ENCODE data around the gene IL24.
A peak's percentile ranks its signal among the peaks of the same experiment; 100 is the strongest.

Gene IL24

DNA sequence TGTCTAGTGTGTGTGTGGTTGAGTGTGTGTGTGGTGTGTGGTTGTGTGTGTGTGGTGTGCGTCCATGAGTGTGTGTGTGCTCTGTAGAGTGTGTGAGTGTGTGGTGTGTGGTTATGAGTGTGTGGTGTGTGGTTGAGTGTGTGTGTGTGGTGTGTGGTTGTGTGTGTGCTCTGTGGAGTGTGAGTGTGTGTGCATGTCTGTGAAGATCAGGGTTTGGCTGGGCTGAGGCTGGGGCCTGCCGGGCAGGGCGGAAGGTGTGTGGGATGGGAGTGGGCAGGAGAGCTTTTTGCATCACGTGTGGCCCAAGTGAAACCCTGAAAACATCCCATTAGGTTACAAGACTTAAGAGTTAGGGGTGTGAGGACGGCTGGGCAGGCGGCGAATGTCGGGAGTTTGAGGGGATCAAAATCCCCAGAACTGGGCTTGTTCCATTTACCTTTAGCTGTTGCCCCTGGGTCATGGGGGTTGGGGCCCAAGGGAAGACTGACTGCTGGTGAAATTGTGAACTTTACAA is 27.4 kb downstream of the IL24 start:
- H3K27me3 ChIP-seq (ENCODE audit: low read depth, low read length): no peaks in the 10 kb centered on the region
- H3K4me3 ChIP-seq (ENCODE audit: low read length): peak overlapping the region; percentile 73
- TF ChIP-seq CTCF (IDR thresholded peaks at IDR 0.05; ENCODE audit: low read depth, low read length): no peak
- TF ChIP-seq EZH2phosphoT487 (IDR thresholded peaks at IDR 0.05; ENCODE audit: low read depth): no peak
- H3K36me3 ChIP-seq (replicated peaks; ENCODE audit: low read depth, low read length): no peaks in the 10 kb centered on the region
- H4K20me1 ChIP-seq (ENCODE audit: insufficient read depth, low read length): no peaks in the 10 kb centered on the region
- H3K79me2 ChIP-seq (ENCODE audit: low read length): peaks cover 18% of the 10 kb centered on the region
- peak overlapping the region; percentile 97 for H3K27ac ChIP-seq (ENCODE audit: low read length)
- peak overlapping the region; percentile 90 for H3K9ac ChIP-seq (ENCODE audit: low read length)
- no peak overlapping the region for H2AFZ ChIP-seq (ENCODE audit: low read depth, low read length)
- peak overlapping the region; percentile 90 for H3K4me2 ChIP-seq (ENCODE audit: low read length)
- H3K4me1 ChIP-seq (ENCODE audit: low read length): peaks cover 91% of the 10 kb centered on the region
- no peaks in the 10 kb centered on the region for H3K9me3 ChIP-seq (ENCODE audit: insufficient read depth, low read length)

- H3K9ac ChIP-seq (ENCODE audit: low read length): peak overlapping the region; percentile 90
- no peak for TF ChIP-seq EZH2phosphoT487 (IDR thresholded peaks at IDR 0.05; ENCODE audit: low read depth)
- peak; percentile 81 for TF ChIP-seq CTCF (IDR thresholded peaks at IDR 0.05; ENCODE audit: low read depth, low read length)
Observed at GRCh38 chr1:206925106-206925736, 28.0 kb downstream of the IL24 start.

GRCh38 chr1:206926286-206926685 is 29.0 kb downstream of the IL24 start:
- peaks cover 96% of the 10 kb centered on the region for H3K4me1 ChIP-seq (ENCODE audit: low read length)
- no peak for TF ChIP-seq EZH2phosphoT487 (IDR thresholded peaks at IDR 0.05; ENCODE audit: low read depth)
- no peak for TF ChIP-seq CTCF (IDR thresholded peaks at IDR 0.05; ENCODE audit: low read depth, low read length)
- H3K36me3 ChIP-seq (replicated peaks; ENCODE audit: low read depth, low read length): no peaks in the 10 kb centered on the region
- H3K9ac ChIP-seq (ENCODE audit: low read length): no peak overlapping the region; the same call in 1 of the 2 replicates
- H3K4me2 ChIP-seq (ENCODE audit: low read length): no peak overlapping the region
- no peak overlapping the region for H3K27ac ChIP-seq (ENCODE audit: low read length)
- H3K79me2 ChIP-seq (ENCODE audit: low read length): peaks cover 18% of the 10 kb centered on the region
- no peaks in the 10 kb centered on the region for H3K27me3 ChIP-seq (ENCODE audit: low read depth, low read length)
- no peak overlapping the region for H3K4me3 ChIP-seq (ENCODE audit: low read length)
- H3K9me3 ChIP-seq (ENCODE audit: insufficient read depth, low read length): no peaks in the 10 kb centered on the region
- no peaks in the 10 kb centered on the region for H4K20me1 ChIP-seq (ENCODE audit: insufficient read depth, low read length)
- H2AFZ ChIP-seq (ENCODE audit: low read depth, low read length): no peak overlapping the region

More at GRCh38 chr1:206925106-206925736, 28.0 kb downstream of the IL24 start:
- H2AFZ ChIP-seq (ENCODE audit: low read depth, low read length): no peak overlapping the region; the same call in 1 of the 2 replicates
- peak overlapping the region; percentile 97 for H3K27ac ChIP-seq (ENCODE audit: low read length)
- H3K27me3 ChIP-seq (ENCODE audit: low read depth, low read length): no peaks in the 10 kb centered on the region
- peak overlapping the region; percentile 73; the same call in 1 of the 2 replicates for H3K4me3 ChIP-seq (ENCODE audit: low read length)
- peak overlapping the region; percentile 90 for H3K4me2 ChIP-seq (ENCODE audit: low read length)
- no peaks in the 10 kb centered on the region for H3K9me3 ChIP-seq (ENCODE audit: insufficient read depth, low read length)
- H3K36me3 ChIP-seq (replicated peaks; ENCODE audit: low read depth, low read length): no peaks in the 10 kb centered on the region
- peaks cover 18% of the 10 kb centered on the region for H3K79me2 ChIP-seq (ENCODE audit: low read length)
- peaks cover 97% of the 10 kb centered on the region for H3K4me1 ChIP-seq (ENCODE audit: low read length)
- H4K20me1 ChIP-seq (ENCODE audit: insufficient read depth, low read length): no peaks in the 10 kb centered on the region

DNA sequence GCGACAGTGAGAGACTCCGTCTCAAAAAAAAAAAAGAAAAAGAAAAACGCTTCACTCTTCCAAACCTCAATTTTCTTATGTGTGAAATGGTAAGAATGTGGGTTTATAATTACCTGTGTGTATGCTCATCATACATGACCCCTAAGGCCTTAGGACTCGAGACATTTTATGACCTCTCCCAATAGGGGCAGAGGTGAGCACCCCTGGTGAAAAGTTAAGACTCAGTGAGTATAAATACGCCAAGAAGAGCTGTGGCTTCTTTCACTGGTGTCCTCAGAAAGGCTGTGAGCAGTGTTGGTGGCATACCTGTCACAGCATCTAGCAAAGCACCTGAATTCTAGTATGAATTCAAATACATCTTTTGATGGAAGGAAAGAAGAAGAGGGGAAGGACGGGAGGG is 32.3 kb downstream of the IL24 start:
- no peaks in the 10 kb centered on the region; the same call in 1 of the 2 replicates for H3K79me2 ChIP-seq (ENCODE audit: low read length)
- no peaks in the 10 kb centered on the region for H3K36me3 ChIP-seq (replicated peaks; ENCODE audit: low read depth, low read length)
- peak overlapping the region; percentile 92 for H3K27ac ChIP-seq (ENCODE audit: low read length)
- peak overlapping the region; percentile 64 for H3K4me3 ChIP-seq (ENCODE audit: low read length)
- H4K20me1 ChIP-seq (ENCODE audit: insufficient read depth, low read length): no peaks in the 10 kb centered on the region
- no peaks in the 10 kb centered on the region for H3K27me3 ChIP-seq (ENCODE audit: low read depth, low read length)
- TF ChIP-seq CTCF (IDR thresholded peaks at IDR 0.05; ENCODE audit: low read depth, low read length): peak; percentile 41
- no peak for TF ChIP-seq EZH2phosphoT487 (IDR thresholded peaks at IDR 0.05; ENCODE audit: low read depth)
- H2AFZ ChIP-seq (ENCODE audit: low read depth, low read length): no peak overlapping the region
- H3K9ac ChIP-seq (ENCODE audit: low read length): peak overlapping the region; percentile 83
- peak overlapping the region; percentile 77 for H3K4me2 ChIP-seq (ENCODE audit: low read length)
- H3K9me3 ChIP-seq (ENCODE audit: insufficient read depth, low read length): no peaks in the 10 kb centered on the region
- H3K4me1 ChIP-seq (ENCODE audit: low read length): peaks cover 88% of the 10 kb centered on the region
